A549 (cell line): ENCODE measurements around the gene FHIT. TPM values are rescaled to one million over a fixed set of nuclear protein-coding genes. Genes with fewer than 3 reads are reported as not detected.

Experiments used
- ATAC-seq, 2 experiments: fragments of 200-7000 bp in 1 of 2; fragments of >200 bp in 1 of 2; cut with Nextera tagmentation in 1 of 2; cut with Tn5 transposase in 1 of 2; 3 replicates each; pipeline versions ENCODE4 v1.8.0 to v1.9.1; 2018 to 2020; ENCODE audit warnings: mild to moderate bottlenecking in 1 of 2, moderate library complexity in 1 of 2
- CTCF ChIA-PET: fragments of 300-600 bp; sonication (Branson Sonifier 250); formaldehyde crosslinking; extraction: SDS; loops from one replicate; lab custom pipeline; 2021; ENCODE audit warnings: antibody characterized with exemption, inconsistent platforms; lab: Yijun Ruan, JAX
- POLR2A ChIA-PET: fragments of 350-600 bp; formaldehyde crosslinking; extraction: SDS; loops from one replicate; lab custom pipeline; 2021; ENCODE audit warnings: antibody characterized with exemption, inconsistent platforms; lab: Yijun Ruan, JAX
- DNase-seq, 2 experiments: peaks; one replicate each; pipeline versions ENCODE4 v3.0.0 to v3.0.0-alpha.2; 2011 to 2016; ENCODE audit warnings: low read depth in 1 of 2, low spot score in 1 of 2
- FAIRE-seq: peaks from 2 replicates; lab custom pipeline; 2011; peaks lifted over from hg19 to GRCh38; lab: Jason Lieb, UNC
- H3K27ac ChIP-seq, 2 experiments: fragments of >200 bp; sonication (Bioruptor Twin); formaldehyde crosslinking; 3 replicates each; pipeline ENCODE4 v1.5.1; 2016 to 2017
- H3K4me1 ChIP-seq: fragments of >200 bp; sonication (Bioruptor Twin); formaldehyde crosslinking; 3 replicates; pipeline ENCODE4 v1.6.1; 2016
- H3K4me2 ChIP-seq: fragments of >200 bp; sonication (Bioruptor Twin); formaldehyde crosslinking; 3 replicates; pipeline ENCODE4 v1.6.1; 2016
- H3K4me3 ChIP-seq: fragments of >200 bp; sonication (Bioruptor Twin); formaldehyde crosslinking; 3 replicates; pipeline ENCODE4 v1.5.1; 2016
- H3K9me3 ChIP-seq: fragments of >200 bp; sonication (Bioruptor Twin); formaldehyde crosslinking; 3 replicates; pipeline ENCODE4 v1.6.1; 2016
- BCL3 ChIP-seq: fragments of >200 bp; sonication (Bioruptor Twin); formaldehyde crosslinking; IDR thresholded peaks from 3 replicates; pipeline ENCODE4 v1.6.1; 2016
- BHLHE40 ChIP-seq: IDR thresholded peaks from 2 replicates; pipeline ENCODE4 v1.6.1; 2012; ENCODE audit warnings: low read depth, low read length, inconsistent platforms
- CBX2 ChIP-seq: fragments of 200-600 bp; sonication (generic); IDR thresholded peaks from 2 replicates; pipeline ENCODE4 v1.6.1; 2016; ENCODE audit warnings: low read depth, mild to moderate bottlenecking, borderline replicate concordance
- CEBPB ChIP-seq, 2 experiments: fragments of >200 bp in 1 of 2; sonication (Bioruptor Twin) in 1 of 2; formaldehyde crosslinking in 1 of 2; IDR thresholded peaks; 2 replicates each; pipeline ENCODE4 v1.6.1; 2012 to 2016
- CHD4 ChIP-seq: fragments of 200-600 bp; sonication (generic); IDR thresholded peaks from 2 replicates; pipeline ENCODE4 v1.6.1; 2016; ENCODE audit warnings: antibody characterized with exemption, mild to moderate bottlenecking, borderline replicate concordance
- E2F6 ChIP-seq: IDR thresholded peaks from 2 replicates; pipeline ENCODE4 v1.6.1; 2012; ENCODE audit warnings: low read depth, borderline replicate concordance
- EHF ChIP-seq: fragments of 250-450 bp; sonication (Bioruptor Pico); IDR thresholded peaks from 2 replicates; pipeline ENCODE4 v1.5.0; 2020; ENCODE audit warnings: mild to moderate bottlenecking
- FOXS1 ChIP-seq: fragments of 250-450 bp; sonication (Bioruptor Pico); IDR thresholded peaks from 2 replicates; pipeline ENCODE4 v1.5.0; 2020; ENCODE audit warnings: mild to moderate bottlenecking, moderate library complexity
- HES2 ChIP-seq: fragments of >200 bp; sonication (Bioruptor Twin); formaldehyde crosslinking; IDR thresholded peaks from 2 replicates; pipeline ENCODE4 v1.6.1; 2016
- HOXB13 ChIP-seq: fragments of 250-450 bp; sonication (Bioruptor Pico); IDR thresholded peaks from 2 replicates; pipeline ENCODE4 v1.5.0; 2020; ENCODE audit warnings: low read depth, mild to moderate bottlenecking, moderate library complexity
- HOXB5 ChIP-seq: fragments of 250-450 bp; sonication (Bioruptor Pico); IDR thresholded peaks from 2 replicates; pipeline ENCODE4 v1.5.0; 2020; ENCODE audit warnings: mild to moderate bottlenecking, moderate library complexity
- JUN ChIP-seq, 2 experiments: fragments of >200 bp; sonication (Bioruptor Twin); formaldehyde crosslinking; IDR thresholded peaks; 2 replicates in 1 of 2; 3 replicates in 1 of 2; pipeline ENCODE4 v1.6.1; 2016 to 2017
- MYC ChIP-seq: IDR thresholded peaks from 2 replicates; pipeline ENCODE4 v1.6.1; 2012; ENCODE audit warnings: mild to moderate bottlenecking, inconsistent platforms, low read length, improper control_type of control experiment, borderline replicate concordance
- NFE2L2 ChIP-seq: fragments of 150-350 bp; conservative IDR thresholded peaks from 2 replicates; pipeline ENCODE4 v1.6.1; 2014; ENCODE audit warnings: low read length
- POLR2AphosphoS2 ChIP-seq: conservative IDR thresholded peaks from 2 replicates; pipeline ENCODE4 v1.6.1; 2012; ENCODE audit warnings: low read length, improper control_type of control experiment, inconsistent platforms
- RARB ChIP-seq: fragments of 250-450 bp; sonication (Bioruptor Pico); IDR thresholded peaks from 2 replicates; pipeline ENCODE4 v1.8.0; 2021; ENCODE audit warnings: mild to moderate bottlenecking, moderate library complexity
- RCOR1 ChIP-seq: fragments of 150-350 bp; IDR thresholded peaks from 2 replicates; pipeline ENCODE4 v1.6.1; 2014; ENCODE audit warnings: antibody characterized with exemption, low read length, low read depth
- RFX5 ChIP-seq: fragments of 450-650 bp; IDR thresholded peaks from 2 replicates; pipeline ENCODE4 v1.7.1; 2014; ENCODE audit warnings: antibody characterized with exemption, mild to moderate bottlenecking, moderate library complexity
- RNF2 ChIP-seq: fragments of 200-600 bp; sonication (generic); IDR thresholded peaks from 2 replicates; pipeline ENCODE4 v1.6.1; 2016; ENCODE audit warnings: low read depth, mild to moderate bottlenecking, antibody characterized with exemption, moderate library complexity, borderline replicate concordance
- SMC3 ChIP-seq: fragments of >200 bp; sonication (Bioruptor Twin); formaldehyde crosslinking; IDR thresholded peaks from 3 replicates; pipeline ENCODE4 v1.6.1; 2018; ENCODE audit warnings: inconsistent platforms
- SREBF2 ChIP-seq: fragments of 450-650 bp; IDR thresholded peaks from 2 replicates; pipeline ENCODE4 v1.6.1; 2014; ENCODE audit warnings: mild to moderate bottlenecking, moderate library complexity
- TP53 ChIP-seq: fragments of 250-450 bp; sonication (Bioruptor Pico); IDR thresholded peaks from 2 replicates; pipeline ENCODE4 v1.5.0; 2021; ENCODE audit warnings: mild to moderate bottlenecking, moderate library complexity
- ZC3H11A ChIP-seq: fragments of 450-650 bp; IDR thresholded peaks from 2 replicates; pipeline ENCODE4 v1.6.1; 2014; ENCODE audit warnings: antibody characterized with exemption, mild to moderate bottlenecking
- WGBS: methylation state at CpG from one replicate; pipeline ENCODE4 v1.1.6; 2017; ENCODE audit errors: missing lambda C conversion rate; 5-methylcytosine and 5-hydroxymethylcytosine counted together
- polyA plus RNA-seq, 4 experiments: library from polyadenylated mRNA; depleted of rRNA in 3 of 4; stranded (reverse); fragments of >200 nt; fragmentation: RNase III in 1 of 4; extraction: RNeasy Plus Mini Kit Qiagen cat#74134 plus additional on column Dnase treatment in 1 of 4; gene quantifications; 2 replicates in 3 of 4; 3 replicates in 1 of 4; pipeline ENCODE4 v1.2.3, GENCODE V29; 2011 to 2017
- TF ChIP-seq, protein P1 (sequence below): fragments of 450-650 bp; IDR thresholded peaks from 2 replicates; pipeline ENCODE4 v1.6.1; 2014; ENCODE audit warnings: antibody characterized with exemption
- TF ChIP-seq, protein P2 (sequence below): fragments of 250-450 bp; sonication (Bioruptor Pico); IDR thresholded peaks from 2 replicates; pipeline ENCODE4 v1.5.0; 2021; ENCODE audit warnings: mild to moderate bottlenecking, moderate library complexity, borderline replicate concordance
- TF ChIP-seq, protein P3 (sequence below): fragments of 150-350 bp; IDR thresholded peaks from 2 replicates; pipeline ENCODE4 v1.6.1; 2014; ENCODE audit warnings: low read depth, mild to moderate bottlenecking, low read length

The FHIT gene
- polyA plus RNA-seq, 2 of the 4 experiments (the other 2 are of a cell fraction): 0.76 to 0.92 TPM

DNA sequence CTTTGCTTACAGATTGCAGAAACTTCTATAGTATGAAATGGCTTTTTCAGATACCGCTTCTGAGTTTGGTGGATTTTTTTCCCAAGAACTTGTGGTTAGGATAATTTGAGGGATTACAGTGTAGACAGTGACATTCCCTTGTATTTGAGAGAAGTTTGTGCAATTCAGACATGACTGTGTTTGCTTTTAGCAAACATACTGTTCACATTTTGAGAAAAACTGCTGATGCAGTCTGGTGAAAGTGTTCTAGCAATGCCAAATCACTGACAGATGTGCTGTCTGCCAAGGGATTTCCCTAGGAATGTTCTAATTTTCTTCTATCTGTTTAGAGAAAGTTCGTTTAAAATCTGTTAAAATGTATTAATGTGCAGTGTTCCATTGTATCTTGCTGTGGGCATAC, 652.6 kb downstream of the FHIT start:
- Histone ChIP-seq H3K4me3 (no peak overlapping the region), H3K27ac (no peak overlapping the region), H3K4me2 (no peak overlapping the region), H3K4me1 (no peaks in the 10 kb centered on the region), H3K9me3 (no peaks in the 10 kb centered on the region)
- FAIRE-seq: no peak
- TF ChIP-seq TP53 (no peak), CEBPB (IDR thresholded peaks at IDR 0.05) (no peak), BHLHE40 (no peak), ZC3H11A (no peak), NFE2L2 (no peak), SMC3 (no peak), SREBF2 (no peak)
- TF ChIP-seq, protein P1, sequence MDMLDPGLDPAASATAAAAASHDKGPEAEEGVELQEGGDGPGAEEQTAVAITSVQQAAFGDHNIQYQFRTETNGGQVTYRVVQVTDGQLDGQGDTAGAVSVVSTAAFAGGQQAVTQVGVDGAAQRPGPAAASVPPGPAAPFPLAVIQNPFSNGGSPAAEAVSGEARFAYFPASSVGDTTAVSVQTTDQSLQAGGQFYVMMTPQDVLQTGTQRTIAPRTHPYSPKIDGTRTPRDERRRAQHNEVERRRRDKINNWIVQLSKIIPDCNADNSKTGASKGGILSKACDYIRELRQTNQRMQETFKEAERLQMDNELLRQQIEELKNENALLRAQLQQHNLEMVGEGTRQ: no peak
- POLR2A ChIA-PET: no interaction called here
- no peak for DNase-seq
- CTCF ChIA-PET: no interaction called here
- 15% methylated on average over 2 of the region's 2 CpGs for WGBS
- ATAC-seq: no peak

- FAIRE-seq: no peak
- TF ChIP-seq MYC: no peak
- no peak for TF ChIP-seq RFX5
- no peak for TF ChIP-seq CBX2
- TF ChIP-seq NFE2L2: no peak
- no peak for TF ChIP-seq RNF2
- TF ChIP-seq SREBF2: no peak
- H3K27ac ChIP-seq: no peak overlapping the region
- DNase-seq: no peak
- ChIA-PET POLR2A (no interaction called here), CTCF (no interaction called here)
- no peaks in the 10 kb centered on the region for H3K4me1 ChIP-seq
- no peak for ATAC-seq
- H3K9me3 ChIP-seq: no peaks in the 10 kb centered on the region
- no peak overlapping the region for H3K4me2 ChIP-seq
- H3K4me3 ChIP-seq: no peak overlapping the region
- 21% methylated on average over 5 of the region's 6 CpGs for WGBS
Observed at GRCh38 chr3:60594025-60594424, 657.2 kb downstream of the FHIT start.

GRCh38 chr3:60591267-60591666, 660.0 kb downstream of the FHIT start:
- Histone ChIP-seq H3K9me3 (no peaks in the 10 kb centered on the region), H3K27ac (no peak overlapping the region), H3K4me1 (no peaks in the 10 kb centered on the region), H3K4me3 (no peak overlapping the region), H3K4me2 (no peak overlapping the region)
- DNase-seq (no peak), ATAC-seq (no peak), FAIRE-seq (no peak)
- 8% methylated on average over 2 of the region's 2 CpGs for WGBS
- CTCF ChIA-PET: no interaction called here
- TF ChIP-seq CHD4: no peak
- TF ChIP-seq CBX2: no peak
- no peak for TF ChIP-seq FOXS1 (CRISPR knock-in tag)
- TF ChIP-seq EHF (CRISPR knock-in tag): no peak
- no peak for TF ChIP-seq SREBF2
- no peak for TF ChIP-seq BCL3
- TF ChIP-seq, protein P2, sequence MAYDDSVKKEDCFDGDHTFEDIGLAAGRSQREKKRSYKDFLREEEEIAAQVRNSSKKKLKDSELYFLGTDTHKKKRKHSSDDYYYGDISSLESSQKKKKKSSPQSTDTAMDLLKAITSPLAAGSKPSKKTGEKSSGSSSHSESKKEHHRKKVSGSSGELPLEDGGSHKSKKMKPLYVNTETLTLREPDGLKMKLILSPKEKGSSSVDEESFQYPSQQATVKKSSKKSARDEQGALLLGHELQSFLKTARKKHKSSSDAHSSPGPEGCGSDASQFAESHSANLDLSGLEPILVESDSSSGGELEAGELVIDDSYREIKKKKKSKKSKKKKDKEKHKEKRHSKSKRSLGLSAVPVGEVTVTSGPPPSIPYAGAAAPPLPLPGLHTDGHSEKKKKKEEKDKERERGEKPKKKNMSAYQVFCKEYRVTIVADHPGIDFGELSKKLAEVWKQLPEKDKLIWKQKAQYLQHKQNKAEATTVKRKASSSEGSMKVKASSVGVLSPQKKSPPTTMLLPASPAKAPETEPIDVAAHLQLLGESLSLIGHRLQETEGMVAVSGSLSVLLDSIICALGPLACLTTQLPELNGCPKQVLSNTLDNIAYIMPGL (CRISPR knock-in tag): no peak
- no peak for TF ChIP-seq POLR2AphosphoS2
- no peak for TF ChIP-seq JUN (IDR thresholded peaks at IDR 0.05)
- TF ChIP-seq RARB (CRISPR knock-in tag): no peak
- TF ChIP-seq, protein P1: no peak
- no peak for TF ChIP-seq E2F6
- no peak for TF ChIP-seq RCOR1
- no peak for TF ChIP-seq BHLHE40
- TF ChIP-seq HES2: no peak
- no peak for TF ChIP-seq HOXB13 (CRISPR knock-in tag)
- TF ChIP-seq, protein P3, sequence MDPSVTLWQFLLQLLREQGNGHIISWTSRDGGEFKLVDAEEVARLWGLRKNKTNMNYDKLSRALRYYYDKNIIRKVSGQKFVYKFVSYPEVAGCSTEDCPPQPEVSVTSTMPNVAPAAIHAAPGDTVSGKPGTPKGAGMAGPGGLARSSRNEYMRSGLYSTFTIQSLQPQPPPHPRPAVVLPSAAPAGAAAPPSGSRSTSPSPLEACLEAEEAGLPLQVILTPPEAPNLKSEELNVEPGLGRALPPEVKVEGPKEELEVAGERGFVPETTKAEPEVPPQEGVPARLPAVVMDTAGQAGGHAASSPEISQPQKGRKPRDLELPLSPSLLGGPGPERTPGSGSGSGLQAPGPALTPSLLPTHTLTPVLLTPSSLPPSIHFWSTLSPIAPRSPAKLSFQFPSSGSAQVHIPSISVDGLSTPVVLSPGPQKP: no peak
- TF ChIP-seq HOXB5 (CRISPR knock-in tag): no peak
- POLR2A ChIA-PET: no interaction called here
